ENCODE measurements around the gene ALDH1A2.

Gene ALDH1A2

DNA sequence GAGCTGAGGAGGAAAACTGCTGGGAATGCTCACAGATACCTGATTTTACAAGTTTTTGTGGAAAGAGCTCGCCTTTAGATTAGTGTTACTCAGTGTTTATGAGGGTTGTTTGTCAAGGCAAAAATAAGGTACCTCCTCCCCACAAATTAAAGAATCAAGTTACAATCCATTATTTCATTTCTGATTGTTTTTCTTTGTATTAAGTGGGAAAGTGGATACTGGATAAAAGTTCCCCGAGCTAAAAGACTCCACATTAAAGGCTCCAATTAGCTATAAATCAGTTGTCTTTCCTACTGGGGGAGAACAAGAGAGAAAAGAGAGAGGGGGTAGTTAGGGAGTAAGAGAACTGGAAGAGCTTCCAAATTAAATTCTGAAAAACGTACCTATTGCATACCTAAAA lies 1.9 kb downstream of the ALDH1A2 start:
- Histone ChIP-seq H3K36me3 (ENCODE audit: insufficient read depth) (no peaks in the 10 kb centered on the region), H3K9ac (no peak overlapping the region)

GRCh38 chr15:58062983-58063382 lies 2.5 kb downstream of the ALDH1A2 start:
- Histone ChIP-seq H3K27ac (no peak overlapping the region), H3K4me2 (no peak overlapping the region), H3K79me2 (ENCODE audit: insufficient read depth, low read depth) (no peaks in the 10 kb centered on the region), H4K20me1 (ENCODE audit: insufficient read depth) (no peaks in the 10 kb centered on the region), H3K27me3 (ENCODE audit: insufficient read depth, low read depth) (no peaks in the 10 kb centered on the region), H3K9ac (no peak overlapping the region), H3K36me3 (ENCODE audit: insufficient read depth) (no peaks in the 10 kb centered on the region), H3K4me1 (ENCODE audit: low read depth, poor library complexity, severe bottlenecking) (no peaks in the 10 kb centered on the region), H3K4me3 (IDR thresholded peaks at IDR 0.05; ENCODE audit: insufficient read depth, low read depth, low read length) (no peak overlapping the region), H2AFZ (ENCODE audit: low read depth) (no peak overlapping the region)
- TF ChIP-seq, protein P1, sequence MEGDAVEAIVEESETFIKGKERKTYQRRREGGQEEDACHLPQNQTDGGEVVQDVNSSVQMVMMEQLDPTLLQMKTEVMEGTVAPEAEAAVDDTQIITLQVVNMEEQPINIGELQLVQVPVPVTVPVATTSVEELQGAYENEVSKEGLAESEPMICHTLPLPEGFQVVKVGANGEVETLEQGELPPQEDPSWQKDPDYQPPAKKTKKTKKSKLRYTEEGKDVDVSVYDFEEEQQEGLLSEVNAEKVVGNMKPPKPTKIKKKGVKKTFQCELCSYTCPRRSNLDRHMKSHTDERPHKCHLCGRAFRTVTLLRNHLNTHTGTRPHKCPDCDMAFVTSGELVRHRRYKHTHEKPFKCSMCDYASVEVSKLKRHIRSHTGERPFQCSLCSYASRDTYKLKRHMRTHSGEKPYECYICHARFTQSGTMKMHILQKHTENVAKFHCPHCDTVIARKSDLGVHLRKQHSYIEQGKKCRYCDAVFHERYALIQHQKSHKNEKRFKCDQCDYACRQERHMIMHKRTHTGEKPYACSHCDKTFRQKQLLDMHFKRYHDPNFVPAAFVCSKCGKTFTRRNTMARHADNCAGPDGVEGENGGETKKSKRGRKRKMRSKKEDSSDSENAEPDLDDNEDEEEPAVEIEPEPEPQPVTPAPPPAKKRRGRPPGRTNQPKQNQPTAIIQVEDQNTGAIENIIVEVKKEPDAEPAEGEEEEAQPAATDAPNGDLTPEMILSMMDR (conservative IDR thresholded peaks at IDR 0.05; ENCODE audit: low read depth, low read length), result no peak

More for the DNA sequence above, 1.9 kb downstream of the ALDH1A2 start:
- Histone ChIP-seq H3K4me2 (no peak overlapping the region), H2AFZ (ENCODE audit: low read depth) (no peak overlapping the region), H3K4me3 (IDR thresholded peaks at IDR 0.05; ENCODE audit: insufficient read depth, low read depth, low read length) (no peak overlapping the region), H3K27ac (no peak overlapping the region), H3K79me2 (ENCODE audit: insufficient read depth, low read depth) (no peaks in the 10 kb centered on the region), H3K4me1 (ENCODE audit: low read depth, poor library complexity, severe bottlenecking) (no peaks in the 10 kb centered on the region), H3K27me3 (ENCODE audit: insufficient read depth, low read depth) (no peaks in the 10 kb centered on the region), H4K20me1 (ENCODE audit: insufficient read depth) (no peaks in the 10 kb centered on the region)
- TF ChIP-seq, protein P1 (conservative IDR thresholded peaks at IDR 0.05; ENCODE audit: low read depth, low read length), result no peak

DNA sequence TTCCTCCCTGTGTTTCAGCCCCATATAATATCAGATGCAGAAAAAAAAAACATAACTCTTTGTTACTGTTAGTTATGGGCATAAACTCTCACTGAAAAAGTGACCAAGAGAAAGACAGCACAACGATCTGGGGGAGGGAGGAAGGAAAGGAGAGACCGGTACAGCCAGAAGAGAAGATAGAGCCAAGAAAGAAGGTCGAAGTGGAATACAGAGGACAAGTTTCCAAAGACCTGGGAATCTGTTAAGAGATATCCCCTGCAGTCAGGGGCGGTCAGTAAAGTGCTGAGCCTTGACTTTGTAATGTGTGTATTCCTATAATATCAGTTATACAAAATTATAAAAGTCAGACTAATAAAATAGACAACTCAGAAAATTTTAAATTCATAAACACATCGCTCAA lies 3.3 kb downstream of the ALDH1A2 start:
- Histone ChIP-seq H4K20me1 (ENCODE audit: insufficient read depth) (no peaks in the 10 kb centered on the region), H3K4me3 (IDR thresholded peaks at IDR 0.05; ENCODE audit: insufficient read depth, low read depth, low read length) (no peak overlapping the region), H3K4me1 (ENCODE audit: low read depth, poor library complexity, severe bottlenecking) (no peaks in the 10 kb centered on the region), H3K9ac (no peak overlapping the region), H3K4me2 (no peak overlapping the region), H3K79me2 (ENCODE audit: insufficient read depth, low read depth) (no peaks in the 10 kb centered on the region), H3K27me3 (ENCODE audit: insufficient read depth, low read depth) (no peaks in the 10 kb centered on the region), H3K36me3 (ENCODE audit: insufficient read depth) (no peaks in the 10 kb centered on the region), H3K27ac (no peak overlapping the region), H2AFZ (ENCODE audit: low read depth) (no peak overlapping the region)
- TF ChIP-seq, protein P1 (conservative IDR thresholded peaks at IDR 0.05; ENCODE audit: low read depth, low read length), result no peak

DNA sequence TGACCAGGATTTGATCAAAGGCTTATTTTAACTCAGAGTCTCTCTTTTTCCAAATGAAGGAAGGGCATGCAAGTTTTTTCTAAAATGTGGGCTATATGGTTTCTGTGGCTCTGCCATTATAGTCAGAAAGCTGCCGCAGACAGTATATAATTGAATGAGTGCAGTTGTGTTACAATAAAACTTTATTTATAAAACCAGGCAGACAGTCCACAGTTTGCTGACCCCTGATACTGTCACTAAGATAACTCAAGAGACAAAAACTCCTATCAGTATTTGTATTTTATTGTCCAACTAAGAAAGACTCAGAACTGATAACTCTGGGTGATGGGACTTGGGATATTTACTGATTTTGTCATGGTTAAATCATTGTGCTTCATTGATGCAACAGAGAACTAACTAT lies 4.9 kb downstream of the ALDH1A2 start:
- Histone ChIP-seq H3K27me3 (ENCODE audit: insufficient read depth, low read depth) (no peaks in the 10 kb centered on the region), H3K4me3 (IDR thresholded peaks at IDR 0.05; ENCODE audit: insufficient read depth, low read depth, low read length) (no peak overlapping the region)

More for the DNA sequence above, 4.9 kb downstream of the ALDH1A2 start:
- Histone ChIP-seq H2AFZ (ENCODE audit: low read depth) (no peak overlapping the region), H3K9ac (no peak overlapping the region), H3K79me2 (ENCODE audit: insufficient read depth, low read depth) (no peaks in the 10 kb centered on the region), H3K4me1 (ENCODE audit: low read depth, poor library complexity, severe bottlenecking) (no peaks in the 10 kb centered on the region), H4K20me1 (ENCODE audit: insufficient read depth) (no peaks in the 10 kb centered on the region), H3K36me3 (ENCODE audit: insufficient read depth) (no peaks in the 10 kb centered on the region), H3K4me2 (no peak overlapping the region), H3K27ac (no peak overlapping the region)
- TF ChIP-seq, protein P1 (conservative IDR thresholded peaks at IDR 0.05; ENCODE audit: low read depth, low read length), result no peak
